Cerebellar nuclear complex (tissue), 1 donor: Measurements from ENCODE around the gene SLCO3A1.

Experiments
- DNase-seq, 2 experiments: peaks; one replicate each; lab custom pipeline; 2025; lab: John Stamatoyannopoulos, UW

Gene SLCO3A1

DNA sequence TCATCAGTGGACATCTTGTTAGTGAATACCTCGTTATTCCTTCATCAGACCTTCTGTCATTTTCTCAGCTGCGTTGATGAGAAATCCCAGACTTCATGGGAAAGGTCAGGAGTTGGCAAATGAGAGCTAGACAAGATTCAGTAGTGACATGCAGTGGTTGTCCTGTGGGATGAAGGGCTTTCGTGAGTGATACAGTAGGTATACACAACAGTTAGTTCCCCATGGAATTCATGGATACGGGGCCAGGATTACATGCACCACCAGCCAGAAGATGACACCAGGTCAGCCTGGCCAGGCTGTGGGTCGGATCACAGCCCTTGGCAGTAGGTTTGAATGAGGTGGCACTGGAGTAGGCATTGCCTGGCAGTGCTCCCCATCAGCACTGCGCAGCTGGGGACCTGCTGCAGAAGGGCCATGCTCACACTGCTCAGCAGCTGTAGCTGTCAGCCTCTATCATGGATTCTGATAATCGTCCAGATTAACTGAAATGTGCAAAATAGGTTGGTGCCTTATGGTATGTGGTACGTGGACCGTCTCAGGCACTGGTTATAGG is 150.1 kb downstream of the SLCO3A1 start:
- no peak for DNase-seq

DNA sequence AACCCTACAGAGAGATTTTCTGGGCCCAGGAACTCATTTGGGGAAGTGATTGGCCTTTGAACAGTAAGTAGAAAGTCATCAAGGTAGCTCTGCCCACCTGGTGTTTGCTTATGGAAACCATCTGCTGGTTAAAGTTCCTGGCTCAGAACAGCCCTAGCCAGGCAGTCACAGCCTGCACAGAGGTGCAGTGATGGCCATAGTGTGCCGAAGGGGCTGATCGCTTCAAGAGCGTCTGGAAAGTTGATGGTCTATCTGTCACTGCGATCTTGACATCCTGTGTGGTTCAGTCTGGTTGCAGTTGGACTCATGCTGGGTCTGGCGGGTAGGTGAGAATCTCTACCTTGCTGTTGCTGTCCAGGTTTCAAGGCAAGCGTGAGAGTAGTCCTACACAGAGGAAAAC is 151.6 kb downstream of the SLCO3A1 start:
- no peak for DNase-seq

DNA sequence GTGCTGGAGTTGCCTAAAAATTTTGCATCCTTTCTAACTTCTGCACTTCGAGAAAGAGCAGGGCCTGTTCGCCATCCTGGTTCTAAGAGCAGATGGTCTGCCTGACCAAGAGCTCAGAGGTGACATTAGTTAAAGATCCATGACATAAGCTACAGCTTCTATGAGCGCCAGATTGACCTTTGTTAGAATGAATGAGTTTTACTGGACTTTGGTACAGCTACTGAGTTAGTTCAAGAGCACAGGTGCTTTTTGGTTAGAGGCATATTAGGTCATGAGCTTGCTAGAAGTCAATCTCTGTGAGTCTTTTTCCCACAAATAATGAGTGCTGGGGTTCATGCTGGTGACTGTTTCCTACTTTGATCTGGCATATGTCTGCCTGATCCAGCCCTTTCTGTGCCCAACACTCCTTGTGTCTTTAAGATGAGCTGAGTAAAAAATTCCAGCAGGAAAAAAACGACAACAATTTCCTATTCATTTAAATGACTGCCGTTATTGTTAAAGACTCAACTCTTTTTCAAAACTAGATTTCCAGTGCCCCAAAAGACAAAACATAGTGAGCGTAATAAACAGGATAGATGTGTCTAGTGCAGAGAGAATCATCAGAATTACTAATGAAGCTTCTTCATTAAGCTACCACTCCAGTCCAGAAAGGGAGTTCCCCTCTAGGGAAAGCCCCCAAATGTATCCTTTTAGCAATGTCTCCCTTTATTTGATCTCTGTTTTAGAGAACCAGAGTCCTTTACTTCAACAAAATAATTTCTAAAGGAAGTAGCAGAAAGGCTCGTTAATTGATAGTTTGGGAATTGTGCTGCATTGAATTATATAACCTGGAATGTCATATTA is 152.9 kb downstream of the SLCO3A1 start:
- DNase-seq = no peak

DNA sequence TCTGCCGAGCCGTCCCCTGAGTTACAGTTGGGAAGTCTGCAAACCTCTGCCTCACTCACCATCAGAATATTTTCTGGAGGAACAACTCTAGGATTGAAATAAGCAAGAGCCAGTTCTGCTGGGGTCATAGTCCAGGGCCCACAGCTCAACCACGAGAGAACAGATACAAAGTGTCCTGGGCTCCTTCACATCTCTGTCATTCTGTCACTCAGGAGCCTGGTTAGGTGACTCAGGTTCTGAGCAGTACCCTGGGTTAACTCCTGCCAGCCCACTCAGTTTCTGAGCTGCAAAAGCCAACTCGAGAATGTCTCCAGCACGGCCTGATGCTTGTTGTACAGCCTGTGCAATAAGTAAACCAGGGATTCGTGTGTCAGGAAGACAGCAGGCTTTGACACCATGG is 155.7 kb downstream of the SLCO3A1 start:
- no peak for DNase-seq

DNA sequence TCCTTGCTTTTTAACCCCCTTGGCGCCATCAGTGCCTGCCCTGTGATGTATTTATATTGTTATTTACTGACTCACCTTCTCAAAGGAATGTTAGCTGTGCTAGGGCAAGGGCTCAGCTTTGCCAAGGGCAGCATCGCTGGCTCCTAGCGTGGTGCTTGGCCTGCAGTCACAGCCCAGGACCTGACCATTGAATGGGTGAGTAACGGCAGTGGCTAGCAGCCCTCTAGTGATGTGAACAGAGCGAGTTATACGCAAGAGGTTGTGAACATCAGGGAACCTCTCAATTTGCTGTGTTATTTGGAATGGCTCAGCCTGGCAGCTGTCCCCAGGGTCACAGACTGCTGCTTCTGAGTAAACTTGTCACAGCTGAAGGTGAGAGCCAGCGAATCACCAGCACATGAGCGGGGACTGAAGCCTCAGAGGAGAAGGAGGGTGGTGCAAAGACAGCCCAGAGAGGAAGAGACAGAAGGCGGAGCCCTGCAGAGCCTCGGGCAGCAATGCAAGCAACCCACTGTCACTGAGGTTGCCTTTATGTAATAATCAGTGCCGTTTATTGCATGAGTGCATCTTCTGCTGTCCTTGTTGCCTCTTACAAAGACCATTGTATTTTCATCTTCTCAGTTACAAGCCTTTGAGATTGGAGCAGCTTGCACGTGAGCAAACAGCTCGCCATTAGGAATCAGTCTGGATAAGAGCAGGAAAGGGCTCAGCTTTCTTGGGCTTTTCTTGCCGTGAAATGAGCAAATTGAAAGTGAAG is 158.3 kb downstream of the SLCO3A1 start:
- peak in 1 of 2 experiments; percentile 74 for DNase-seq

DNA sequence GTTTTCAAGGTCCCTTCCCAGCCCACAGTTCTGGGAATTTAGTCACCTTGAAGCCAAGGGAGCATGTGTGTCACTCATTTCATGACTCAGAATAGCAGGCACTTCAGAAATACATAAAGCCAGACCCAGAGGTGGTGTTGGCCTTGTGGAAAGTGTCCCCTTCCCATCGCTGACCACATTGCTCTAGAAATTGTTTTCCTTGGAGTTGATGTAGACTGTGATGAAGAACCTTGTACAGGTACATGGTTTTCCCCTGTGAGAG is 158.8 kb downstream of the SLCO3A1 start:
- no peak for DNase-seq

DNA sequence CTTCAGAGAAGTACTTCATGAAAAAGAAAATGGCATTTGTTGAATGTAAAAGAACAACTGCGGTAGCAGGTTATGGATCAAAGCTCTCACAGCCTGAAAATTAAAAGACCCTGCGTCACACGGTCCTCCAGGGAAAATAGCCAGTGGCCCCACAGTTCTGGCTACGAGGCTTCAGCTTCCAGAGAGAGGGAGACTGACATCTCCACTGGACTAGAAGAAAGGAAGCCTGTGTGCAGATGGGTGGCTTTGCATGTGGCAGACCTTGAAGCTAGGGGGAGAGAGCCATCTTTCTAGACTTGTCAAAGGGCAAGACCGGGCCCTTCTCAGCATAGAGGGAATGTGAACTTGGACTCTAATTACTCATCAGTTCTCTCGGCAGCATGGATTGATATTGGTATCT is 159.4 kb downstream of the SLCO3A1 start:
- DNase-seq = no peak

DNA sequence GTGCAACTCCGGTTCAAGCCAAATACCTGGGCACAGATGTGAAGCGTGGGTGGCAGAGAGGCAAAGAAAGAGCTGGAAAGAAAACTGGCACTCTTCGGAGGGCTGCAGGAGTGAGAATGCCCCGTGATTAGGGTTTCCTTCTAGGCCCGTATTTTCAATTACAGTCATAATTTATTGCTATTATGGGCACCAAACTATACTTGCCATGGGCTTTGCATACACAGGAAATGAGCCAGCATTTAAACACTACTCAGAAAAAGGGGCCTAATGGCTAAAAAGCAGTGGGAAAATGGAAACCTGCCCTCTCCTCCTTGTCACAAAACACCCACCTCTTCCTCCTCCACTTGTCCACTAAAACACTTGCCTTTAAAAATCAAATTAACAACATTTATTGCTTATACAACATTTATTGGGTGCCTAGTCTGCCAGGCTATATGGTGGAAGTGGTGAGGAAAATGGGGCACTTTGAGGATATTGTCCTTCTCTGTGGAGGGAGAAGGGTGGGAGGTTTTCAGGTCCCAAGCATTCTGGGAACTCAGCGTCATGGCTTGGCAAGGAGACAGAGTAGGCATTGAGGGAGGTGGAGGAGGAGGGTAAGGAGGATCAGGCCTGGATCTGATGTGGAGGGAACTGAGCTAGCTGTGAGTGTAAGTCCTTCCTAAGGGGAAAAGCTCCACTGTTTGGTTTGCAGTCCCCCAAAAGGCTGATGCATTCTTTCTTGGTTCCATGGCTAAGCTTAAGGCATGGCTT is 160.9 kb downstream of the SLCO3A1 start:
- DNase-seq = no peak

DNA sequence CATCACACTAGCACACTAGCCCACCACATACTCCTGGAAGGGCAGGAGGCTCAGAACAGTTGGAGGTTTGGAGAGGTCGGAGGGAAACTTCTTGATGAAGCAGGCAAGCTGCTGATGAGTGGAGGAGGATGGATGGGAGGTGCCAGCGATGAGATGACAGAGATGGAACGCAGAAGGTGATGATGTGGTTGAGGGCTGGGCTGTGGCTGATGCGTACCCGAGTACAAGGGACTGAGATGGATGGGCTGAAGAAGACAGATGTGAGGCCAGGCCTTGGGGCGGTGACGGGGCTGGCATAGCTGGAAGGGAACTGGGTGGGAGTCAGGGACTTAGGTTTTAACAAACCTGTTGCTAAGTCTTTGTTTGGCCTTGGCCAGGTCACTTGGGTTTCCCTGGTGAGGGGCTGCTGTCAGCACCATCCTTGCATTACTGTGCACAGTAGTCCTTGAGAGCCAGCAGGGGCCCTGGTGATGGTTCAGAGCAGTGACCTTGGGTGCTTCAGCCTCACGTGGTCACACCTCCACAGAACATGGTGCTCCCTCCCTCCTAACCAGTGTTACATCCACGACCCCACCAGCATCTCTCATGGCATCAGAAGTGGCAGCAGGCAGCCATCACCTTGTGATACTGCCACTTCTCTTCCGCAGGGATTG is 164.5 kb downstream of the SLCO3A1 start:
- DNase-seq = no peak

DNA sequence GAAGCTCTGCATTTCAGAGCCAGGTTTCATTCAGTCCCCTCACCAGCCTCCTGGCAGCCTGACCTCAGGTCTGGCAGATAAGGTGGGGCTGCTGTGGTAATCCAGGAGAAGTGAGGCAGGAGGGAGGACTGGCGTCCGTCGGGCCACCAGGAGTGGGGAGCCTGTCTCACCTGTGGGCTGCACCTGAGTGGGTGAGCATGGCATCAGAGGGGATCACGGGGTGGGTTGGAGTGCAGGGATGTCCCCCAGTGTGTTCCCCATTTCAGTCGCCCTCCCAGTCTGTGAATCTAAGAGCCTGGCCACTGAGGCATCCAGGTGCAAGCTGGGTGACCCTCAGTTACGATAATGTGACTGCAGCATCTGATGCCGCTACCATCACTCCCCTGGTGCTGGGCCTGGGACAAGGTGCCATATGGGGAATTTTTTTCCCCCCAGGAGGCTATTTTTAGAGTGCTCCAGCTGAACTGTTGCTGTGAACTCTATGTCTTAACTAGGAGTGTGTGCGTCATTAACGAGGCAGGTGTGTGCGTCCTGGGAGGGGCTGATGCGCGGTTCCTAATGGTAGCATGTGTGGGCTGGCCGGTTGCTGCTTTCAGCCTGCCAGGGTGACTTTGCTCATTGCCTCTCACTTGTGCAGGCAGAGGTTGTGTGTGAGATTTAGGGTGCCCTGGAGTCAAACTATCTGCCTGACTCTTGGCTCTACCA is 165.2 kb downstream of the SLCO3A1 start:
- no peak for DNase-seq

DNA sequence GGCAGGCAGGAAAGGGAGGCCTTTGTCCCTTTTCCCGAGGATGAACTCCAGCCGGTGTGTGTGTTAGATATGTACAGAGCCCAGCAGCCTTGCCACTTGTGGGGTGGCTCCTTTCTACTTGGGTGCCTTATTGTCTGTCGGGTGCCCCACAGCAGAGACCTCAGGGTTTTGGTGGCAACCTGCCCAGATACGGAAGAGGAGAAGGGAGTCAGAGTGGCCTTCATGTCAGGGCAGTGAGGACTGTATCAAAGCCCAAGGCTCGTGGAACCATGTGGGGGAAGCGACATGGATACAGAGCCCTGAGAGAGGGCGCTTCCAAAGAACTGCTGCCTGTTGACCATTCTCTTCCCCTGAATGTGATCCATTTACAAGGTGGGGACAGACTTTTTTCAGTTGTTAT is 166.2 kb downstream of the SLCO3A1 start:
- no peak for DNase-seq

DNA sequence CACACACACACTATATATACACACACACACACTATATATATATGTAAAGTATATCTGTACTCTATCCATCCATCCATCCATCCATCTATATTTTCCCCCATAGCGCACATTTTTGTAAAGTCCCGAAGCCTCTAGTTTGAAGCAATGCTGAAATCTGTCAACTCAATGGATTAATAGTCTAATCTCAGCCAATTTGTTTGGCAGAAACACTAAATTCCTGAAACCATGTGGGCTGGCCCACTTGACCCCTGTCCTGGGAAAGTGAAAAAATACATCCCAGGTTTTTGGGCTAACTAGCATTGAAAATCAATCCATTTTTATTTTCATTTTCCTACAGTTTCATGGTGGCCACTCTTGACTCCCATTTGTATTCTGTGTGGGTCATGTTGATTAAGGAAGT is 166.7 kb downstream of the SLCO3A1 start:
- DNase-seq = no peak

DNA sequence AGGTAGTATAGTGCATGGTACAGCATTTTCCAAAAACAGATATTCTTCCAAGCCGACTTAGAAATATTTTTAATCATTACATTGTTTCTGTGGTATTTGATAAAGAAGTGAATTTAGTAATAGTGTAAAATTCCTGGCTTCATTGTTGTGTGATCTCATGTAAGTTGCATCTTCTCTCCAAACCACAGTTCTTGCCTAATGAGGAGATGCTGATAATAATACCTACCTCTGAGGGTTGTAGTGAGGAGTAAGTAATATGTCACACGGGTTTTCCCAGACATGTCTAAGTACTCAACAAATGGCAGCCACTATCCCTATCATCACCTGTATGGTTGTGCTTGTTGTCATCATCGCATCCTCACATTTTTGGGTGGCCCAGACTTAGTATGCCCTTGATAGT is 167.3 kb downstream of the SLCO3A1 start:
- DNase-seq = no peak

DNA sequence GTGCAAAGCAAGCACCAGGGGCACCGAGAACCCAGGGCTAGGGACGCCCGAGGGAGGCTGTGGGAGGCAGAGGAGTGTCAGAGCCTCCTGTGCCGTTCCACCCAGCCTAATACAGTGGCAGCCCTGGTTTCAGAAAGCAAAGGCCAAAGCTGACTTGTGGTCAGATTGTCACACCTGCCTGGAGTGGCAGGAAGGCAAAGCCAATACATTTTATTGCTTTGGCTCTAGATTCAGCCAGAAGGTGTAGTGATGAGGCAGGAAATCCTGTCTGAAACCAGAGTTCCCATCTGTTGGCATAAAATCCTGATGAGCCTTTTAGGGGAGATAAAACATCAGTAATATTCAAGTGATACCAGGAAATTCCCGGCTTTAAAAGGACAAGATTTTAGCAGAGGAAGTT is 168.3 kb downstream of the SLCO3A1 start:
- DNase-seq = no peak

DNA sequence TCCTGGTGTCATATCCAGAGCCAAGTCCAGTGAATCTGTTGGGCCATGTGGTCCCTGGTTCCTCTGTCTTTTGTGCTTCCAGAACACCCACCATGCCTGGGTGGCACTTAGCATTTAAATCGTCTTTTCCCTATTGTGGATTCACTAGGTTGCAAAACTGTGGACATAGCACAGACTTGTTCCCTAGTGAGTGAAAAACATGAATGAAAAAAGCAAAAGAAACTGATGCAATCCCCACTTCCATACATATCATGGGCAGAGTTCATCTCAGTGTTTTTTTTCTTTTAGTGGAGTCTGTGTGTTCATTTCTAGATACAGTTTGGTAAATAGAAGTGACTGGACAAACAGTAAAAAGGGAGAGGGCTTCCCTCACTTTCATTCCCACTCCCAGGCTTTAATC is 170.5 kb downstream of the SLCO3A1 start:
- DNase-seq = no peak

DNA sequence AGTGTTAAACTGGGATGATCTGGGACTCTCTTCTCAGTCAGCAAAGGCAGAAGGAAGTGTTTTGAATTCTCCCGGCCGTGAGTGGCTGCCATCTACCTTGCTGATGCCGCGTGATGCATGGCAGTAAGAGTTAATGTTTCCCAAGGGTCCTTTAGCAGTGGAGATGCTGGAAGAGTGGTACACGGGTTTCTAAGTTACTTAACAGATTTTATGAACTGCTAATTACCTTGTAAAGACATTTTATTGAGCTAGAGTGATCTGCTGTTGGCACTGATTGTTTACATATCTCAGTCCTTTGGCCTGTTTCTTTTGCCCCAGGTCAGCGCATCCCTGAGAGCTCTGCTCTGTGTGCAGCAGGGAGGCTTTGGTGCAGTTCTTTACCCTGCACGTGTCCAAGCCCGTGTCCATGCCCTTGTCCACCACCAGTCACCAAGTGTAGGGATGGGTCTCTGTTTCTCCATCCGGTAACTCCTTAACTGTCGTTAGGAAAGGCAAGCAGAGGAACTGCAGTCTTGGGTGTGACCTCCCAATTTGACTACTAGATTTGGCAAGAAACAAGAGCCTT is 172.3 kb downstream of the SLCO3A1 start:
- no peak for DNase-seq

DNA sequence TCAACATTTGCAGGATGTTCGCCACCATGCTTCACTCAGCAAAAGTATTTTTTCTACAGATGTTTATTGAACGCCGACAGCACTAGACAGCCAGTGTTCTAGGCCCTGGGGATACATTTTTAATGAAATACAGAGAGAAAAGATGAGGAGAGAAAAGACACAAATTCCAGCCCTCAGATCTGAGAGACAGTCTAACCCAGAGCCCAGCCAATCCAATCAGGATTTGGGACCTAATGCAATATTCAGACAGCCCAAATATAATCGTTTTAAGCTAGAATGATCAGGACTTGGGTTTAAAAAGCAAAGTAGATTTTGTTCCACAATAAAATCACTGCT is 174.8 kb downstream of the SLCO3A1 start:
- no peak for DNase-seq

DNA sequence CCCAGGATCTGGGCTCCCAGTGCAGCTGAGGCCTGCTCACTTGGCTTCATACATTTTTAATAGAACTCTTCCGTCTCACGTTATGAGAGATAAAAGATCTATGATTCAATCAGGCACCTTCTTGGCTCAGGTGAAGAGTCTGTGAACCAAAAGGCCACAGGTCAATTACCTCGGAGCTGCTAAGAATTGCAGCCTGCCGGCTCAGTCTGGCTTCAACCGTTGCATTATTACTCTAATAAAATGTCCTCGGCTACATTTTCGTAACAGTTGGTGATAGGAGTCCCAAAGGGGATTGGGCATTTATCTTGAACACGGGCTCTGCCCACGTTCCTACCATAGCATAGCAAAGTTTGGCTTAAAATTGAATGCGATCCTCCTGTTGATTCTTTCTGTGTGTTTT is 176.3 kb downstream of the SLCO3A1 start:
- no peak for DNase-seq

DNA sequence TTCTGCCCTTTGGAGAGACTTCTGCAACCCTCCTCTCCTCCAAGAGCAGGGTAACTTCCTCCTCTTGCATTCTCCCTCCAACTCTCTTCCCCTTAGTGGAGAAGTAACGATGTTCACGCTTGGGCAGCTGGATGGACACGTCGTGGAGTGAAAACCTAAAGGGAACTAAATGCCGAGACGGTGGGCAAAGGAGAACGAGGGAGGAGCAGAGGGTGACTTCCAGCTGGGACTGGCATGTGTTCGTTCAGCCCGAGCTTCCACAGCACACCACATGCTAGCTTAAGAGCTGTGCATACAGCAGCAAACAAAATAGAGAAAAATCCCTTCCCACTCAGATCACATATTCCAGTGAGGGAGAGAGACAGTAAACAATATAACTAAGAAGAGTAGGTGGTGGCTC is 179.8 kb downstream of the SLCO3A1 start:
- no peak for DNase-seq

DNA sequence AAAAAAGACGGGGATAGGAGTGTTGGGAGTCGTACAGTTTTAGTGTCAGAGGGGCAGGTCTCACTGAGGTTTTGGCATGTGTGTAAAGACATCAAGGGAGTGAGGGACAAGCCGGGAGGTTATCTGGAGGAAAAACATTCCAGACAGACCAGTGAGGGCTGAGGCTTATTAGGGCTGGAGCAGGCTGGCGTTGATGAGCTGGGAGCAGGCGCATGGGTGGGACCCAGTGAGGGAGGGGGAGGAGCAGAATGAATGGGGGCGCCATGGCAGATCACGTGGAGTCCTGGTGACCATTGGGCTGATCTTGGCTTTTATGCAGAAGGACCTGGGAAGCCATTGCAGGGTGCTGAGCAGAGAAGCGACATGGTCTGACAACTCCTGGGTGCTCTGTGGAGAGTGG is 180.2 kb downstream of the SLCO3A1 start:
- no peak for DNase-seq

DNA sequence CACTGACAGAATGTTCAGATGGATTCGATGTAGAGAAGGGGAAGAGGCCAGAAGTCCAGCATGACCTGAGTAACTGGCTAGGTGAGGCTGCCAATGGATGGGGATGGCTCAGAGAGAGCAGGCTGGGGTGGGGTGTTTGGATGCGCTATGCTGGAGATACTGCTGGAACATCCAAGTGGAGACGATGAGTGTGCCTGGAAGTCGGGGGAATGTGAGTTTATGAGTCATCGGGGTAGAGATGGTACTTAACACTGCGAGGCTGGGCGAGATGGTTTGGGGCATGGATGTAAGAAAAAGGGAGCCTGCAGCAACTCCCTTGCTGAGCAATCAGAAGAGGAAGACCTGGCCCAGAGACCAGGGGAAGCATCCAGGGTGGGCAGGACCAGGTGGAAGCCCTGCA is 180.7 kb downstream of the SLCO3A1 start:
- DNase-seq = no peak
